ENCODE data around the gene ARRB2. TPM values are rescaled to one million over a fixed set of nuclear protein-coding genes. Genes with fewer than 3 reads are reported as not detected.
A peak's percentile ranks its signal among the peaks of the same experiment; 100 is the strongest.

ARRB2 gene
- total and polyA plus RNA-seq, 2 of the 13 experiments (the other 11 are each of a cell fraction or from before 2014, with no cell fraction given), result 21.5 to 49.2 TPM

- TF ChIP-seq PHF20 (CRISPR knock-in tag; IDR thresholded peaks at IDR 0.05) (0 out of 2 replicates have a peak, but pooled peaks have one; percentile 16), RBFOX2 (IDR thresholded peaks at IDR 0.05; ENCODE audit: low read depth, low read length) (peak; percentile 80), ZNF432 (CRISPR knock-in tag; IDR thresholded peaks at IDR 0.05; ENCODE audit: borderline replicate concordance) (no peak), HOMEZ (CRISPR knock-in tag; IDR thresholded peaks at IDR 0.05; ENCODE audit: low read depth) (no peak), SMC3 (IDR thresholded peaks at IDR 0.05; ENCODE audit: low read length) (no peak), ZNF431 (CRISPR knock-in tag; IDR thresholded peaks at IDR 0.05; ENCODE audit: borderline replicate concordance, low read depth) (0 out of 2 replicates have a peak, but pooled peaks have one; percentile 56), ZNF333 (CRISPR knock-in tag; IDR thresholded peaks at IDR 0.05; ENCODE audit: borderline replicate concordance) (peak; percentile 81), ZNF230 (CRISPR knock-in tag; IDR thresholded peaks at IDR 0.05) (0 out of 2 replicates have a peak, but pooled peaks have one; percentile 62), ZNF83 (CRISPR knock-in tag; IDR thresholded peaks at IDR 0.05; ENCODE audit: borderline replicate concordance) (no peak), TARDBP (CRISPR knock-in tag; IDR thresholded peaks at IDR 0.05) (peak; percentile 59; the same call in 1 of the 2 replicates), MYPOP (CRISPR knock-in tag; IDR thresholded peaks at IDR 0.05) (no peak), FOXM1 (CRISPR knock-in tag; IDR thresholded peaks at IDR 0.05) (no peak), ZNF383 (CRISPR knock-in tag; IDR thresholded peaks at IDR 0.05; ENCODE audit: borderline replicate concordance) (peak; percentile 67; the same call in 1 of the 2 replicates), MXI1 (IDR thresholded peaks at IDR 0.05; ENCODE audit: borderline replicate concordance, low read depth, low read length) (no peak), IRF1 (CRISPR knock-in tag; IDR thresholded peaks at IDR 0.05; ENCODE audit: low read depth) (peak; percentile 79; the same call in 1 of the 2 replicates), ZNF589 (CRISPR knock-in tag; conservative IDR thresholded peaks at IDR 0.05) (no peak)
- TF ChIP-seq, protein P1, sequence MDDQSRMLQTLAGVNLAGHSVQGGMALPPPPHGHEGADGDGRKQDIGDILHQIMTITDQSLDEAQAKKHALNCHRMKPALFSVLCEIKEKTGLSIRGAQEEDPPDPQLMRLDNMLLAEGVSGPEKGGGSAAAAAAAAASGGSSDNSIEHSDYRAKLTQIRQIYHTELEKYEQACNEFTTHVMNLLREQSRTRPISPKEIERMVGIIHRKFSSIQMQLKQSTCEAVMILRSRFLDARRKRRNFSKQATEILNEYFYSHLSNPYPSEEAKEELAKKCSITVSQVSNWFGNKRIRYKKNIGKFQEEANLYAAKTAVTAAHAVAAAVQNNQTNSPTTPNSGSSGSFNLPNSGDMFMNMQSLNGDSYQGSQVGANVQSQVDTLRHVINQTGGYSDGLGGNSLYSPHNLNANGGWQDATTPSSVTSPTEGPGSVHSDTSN (CRISPR knock-in tag; IDR thresholded peaks at IDR 0.05; ENCODE audit: borderline replicate concordance), result no peak
- TF ChIP-seq, protein P2, sequence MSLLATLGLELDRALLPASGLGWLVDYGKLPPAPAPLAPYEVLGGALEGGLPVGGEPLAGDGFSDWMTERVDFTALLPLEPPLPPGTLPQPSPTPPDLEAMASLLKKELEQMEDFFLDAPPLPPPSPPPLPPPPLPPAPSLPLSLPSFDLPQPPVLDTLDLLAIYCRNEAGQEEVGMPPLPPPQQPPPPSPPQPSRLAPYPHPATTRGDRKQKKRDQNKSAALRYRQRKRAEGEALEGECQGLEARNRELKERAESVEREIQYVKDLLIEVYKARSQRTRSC (CRISPR knock-in tag; IDR thresholded peaks at IDR 0.05; ENCODE audit: low read depth), result 0 out of 2 replicates have a peak, but pooled peaks have one; percentile 46
- TF ChIP-seq, protein P3, sequence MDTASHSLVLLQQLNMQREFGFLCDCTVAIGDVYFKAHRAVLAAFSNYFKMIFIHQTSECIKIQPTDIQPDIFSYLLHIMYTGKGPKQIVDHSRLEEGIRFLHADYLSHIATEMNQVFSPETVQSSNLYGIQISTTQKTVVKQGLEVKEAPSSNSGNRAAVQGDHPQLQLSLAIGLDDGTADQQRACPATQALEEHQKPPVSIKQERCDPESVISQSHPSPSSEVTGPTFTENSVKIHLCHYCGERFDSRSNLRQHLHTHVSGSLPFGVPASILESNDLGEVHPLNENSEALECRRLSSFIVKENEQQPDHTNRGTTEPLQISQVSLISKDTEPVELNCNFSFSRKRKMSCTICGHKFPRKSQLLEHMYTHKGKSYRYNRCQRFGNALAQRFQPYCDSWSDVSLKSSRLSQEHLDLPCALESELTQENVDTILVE (CRISPR knock-in tag; IDR thresholded peaks at IDR 0.05), result no peak
- TF ChIP-seq, protein P4, sequence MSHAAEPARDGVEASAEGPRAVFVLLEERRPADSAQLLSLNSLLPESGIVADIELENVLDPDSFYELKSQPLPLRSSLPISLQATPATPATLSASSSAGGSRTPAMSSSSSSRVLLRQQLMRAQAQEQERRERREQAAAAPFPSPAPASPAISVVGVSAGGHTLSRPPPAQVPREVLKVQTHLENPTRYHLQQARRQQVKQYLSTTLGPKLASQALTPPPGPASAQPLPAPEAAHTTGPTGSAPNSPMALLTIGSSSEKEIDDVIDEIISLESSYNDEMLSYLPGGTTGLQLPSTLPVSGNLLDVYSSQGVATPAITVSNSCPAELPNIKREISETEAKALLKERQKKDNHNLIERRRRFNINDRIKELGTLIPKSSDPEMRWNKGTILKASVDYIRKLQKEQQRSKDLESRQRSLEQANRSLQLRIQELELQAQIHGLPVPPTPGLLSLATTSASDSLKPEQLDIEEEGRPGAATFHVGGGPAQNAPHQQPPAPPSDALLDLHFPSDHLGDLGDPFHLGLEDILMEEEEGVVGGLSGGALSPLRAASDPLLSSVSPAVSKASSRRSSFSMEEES (CRISPR knock-in tag; IDR thresholded peaks at IDR 0.05), result no peak
Measured at GRCh38 chr17:4739122-4740024, 28.9 kb downstream of the ARRB2 start, which contains the start of the genes CXCL16 and ZMYND15 (continued).

Data from HepG2 (cell line).